Hypothalamus (tissue), 51 donors: ENCODE results near the gene CDIP1.

Source experiments
- DNase-seq, 51 donors: peaks; one replicate each; lab custom pipeline; 2025; lab: John Stamatoyannopoulos, UW

CDIP1 gene

DNA sequence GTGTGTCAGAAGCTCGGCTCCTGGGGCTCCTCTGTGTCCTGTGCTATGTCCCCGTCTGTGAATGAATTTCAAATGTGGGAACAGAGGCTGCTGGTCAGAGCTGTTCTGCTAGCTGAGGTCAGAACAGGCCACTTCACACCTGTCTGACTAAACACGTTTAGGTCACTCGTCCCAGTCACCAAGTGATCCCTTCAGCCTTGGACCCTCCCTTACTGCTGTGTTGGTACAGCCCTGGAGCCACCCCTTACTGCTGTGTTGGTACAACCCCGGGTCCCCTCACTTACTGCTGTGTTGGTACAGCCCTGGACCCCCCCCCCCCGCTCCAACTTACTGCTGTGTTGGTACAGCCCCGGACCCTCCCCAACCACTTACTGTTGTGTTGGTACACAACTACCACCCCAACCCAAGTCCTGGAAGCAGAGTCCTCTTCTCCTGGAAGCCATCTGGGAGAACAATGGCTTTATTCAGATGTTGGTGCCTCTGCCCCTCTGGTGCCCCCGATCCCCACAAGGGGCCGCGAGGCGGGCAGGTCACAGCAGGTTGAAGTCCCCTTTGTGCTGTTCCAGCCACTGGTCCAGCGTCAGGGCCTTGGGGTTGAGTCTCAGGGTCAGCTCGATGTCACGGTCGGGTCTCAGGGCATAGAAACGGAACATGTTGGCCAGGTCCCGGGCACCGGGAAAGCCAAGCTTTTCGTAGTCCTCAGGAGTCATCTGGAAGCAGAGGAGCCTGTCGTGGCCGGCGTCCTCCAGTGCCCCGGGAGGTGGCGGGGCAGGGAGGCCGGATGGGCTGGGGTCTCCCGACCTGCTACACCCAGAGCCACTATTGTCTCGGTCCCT is 77.1 kb downstream of the CDIP1 start:
- peak in 28 of 51 donors; percentile 5 to 64 (median 26) for DNase-seq

DNA sequence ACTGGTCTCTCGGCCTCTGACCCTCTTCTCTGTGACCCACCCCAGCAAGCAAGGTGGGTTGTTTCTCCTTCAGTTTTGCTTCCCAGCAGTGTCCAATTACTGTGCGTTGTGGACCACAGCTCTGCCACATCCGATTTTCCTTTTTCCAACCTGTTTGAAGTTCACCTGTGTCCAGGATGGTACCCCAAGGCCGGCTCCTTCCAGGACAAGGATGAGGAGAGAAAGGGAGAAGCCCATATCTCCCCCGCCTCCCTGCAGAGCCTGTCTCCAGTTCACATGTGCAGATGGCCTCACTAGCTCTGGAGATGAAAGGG is 77.7 kb downstream of the CDIP1 start:
- DNase-seq, result peak in 3 of 51 donors; percentile 42 to 47 (median 43)
